ENCODE data around the gene C9orf153.

DNA sequence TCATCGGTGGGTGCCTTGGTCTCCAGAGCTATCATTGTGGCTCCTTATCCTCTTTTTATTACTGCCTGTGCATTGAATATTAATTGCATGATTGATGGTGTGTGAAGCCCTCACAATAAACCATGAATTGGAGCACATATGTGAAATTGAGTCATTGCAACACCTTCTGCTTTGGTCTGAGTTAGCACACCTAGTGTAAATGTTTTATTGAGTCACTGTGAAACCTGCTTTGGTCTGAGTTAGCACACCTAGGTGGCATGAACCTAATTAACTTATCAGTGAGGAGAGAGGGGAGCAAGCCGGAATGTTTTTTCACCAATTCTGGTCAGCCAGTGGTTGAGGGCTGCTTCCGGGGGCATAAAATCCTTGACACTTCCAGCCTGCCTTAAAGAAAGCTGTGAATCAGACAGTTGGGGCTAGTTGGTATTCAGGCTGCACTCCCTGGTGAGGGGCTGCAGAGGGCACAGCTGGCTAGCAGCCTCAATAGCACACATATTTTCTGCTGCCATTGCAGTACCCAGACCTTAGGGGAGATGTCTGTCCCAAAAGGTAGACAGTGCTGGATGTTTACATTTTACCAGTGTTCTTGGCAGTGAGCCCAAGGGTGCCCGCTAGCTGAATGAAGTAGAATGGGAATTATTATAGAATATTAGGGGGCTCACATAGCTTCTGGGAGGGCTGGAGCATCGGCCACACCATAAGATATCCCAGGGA is 83.6 kb downstream of the C9orf153 start:
- TF ChIP-seq, protein P1, sequence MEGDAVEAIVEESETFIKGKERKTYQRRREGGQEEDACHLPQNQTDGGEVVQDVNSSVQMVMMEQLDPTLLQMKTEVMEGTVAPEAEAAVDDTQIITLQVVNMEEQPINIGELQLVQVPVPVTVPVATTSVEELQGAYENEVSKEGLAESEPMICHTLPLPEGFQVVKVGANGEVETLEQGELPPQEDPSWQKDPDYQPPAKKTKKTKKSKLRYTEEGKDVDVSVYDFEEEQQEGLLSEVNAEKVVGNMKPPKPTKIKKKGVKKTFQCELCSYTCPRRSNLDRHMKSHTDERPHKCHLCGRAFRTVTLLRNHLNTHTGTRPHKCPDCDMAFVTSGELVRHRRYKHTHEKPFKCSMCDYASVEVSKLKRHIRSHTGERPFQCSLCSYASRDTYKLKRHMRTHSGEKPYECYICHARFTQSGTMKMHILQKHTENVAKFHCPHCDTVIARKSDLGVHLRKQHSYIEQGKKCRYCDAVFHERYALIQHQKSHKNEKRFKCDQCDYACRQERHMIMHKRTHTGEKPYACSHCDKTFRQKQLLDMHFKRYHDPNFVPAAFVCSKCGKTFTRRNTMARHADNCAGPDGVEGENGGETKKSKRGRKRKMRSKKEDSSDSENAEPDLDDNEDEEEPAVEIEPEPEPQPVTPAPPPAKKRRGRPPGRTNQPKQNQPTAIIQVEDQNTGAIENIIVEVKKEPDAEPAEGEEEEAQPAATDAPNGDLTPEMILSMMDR (IDR thresholded peaks at IDR 0.05; ENCODE audit: low read depth, low read length): no peak
- TF ChIP-seq POLR2A (IDR thresholded peaks at IDR 0.05; ENCODE audit: extremely low read depth, insufficient read length): no peak

Data from NB4 (cell line).